ENCODE data around the gene MAPK8.

Gene MAPK8

GRCh38 chr10:48389272-48389671, 82.8 kb downstream of the MAPK8 start:
- DNase-seq: no peak

GRCh38 chr10:48389846-48390557, 83.5 kb downstream of the MAPK8 start:
- DNase-seq: no peak

- DNase-seq: no peak
Observed at GRCh38 chr10:48390558-48390871, 84.0 kb downstream of the MAPK8 start.

GRCh38 chr10:48390933-48391845, 84.7 kb downstream of the MAPK8 start:
- DNase-seq: no peak

GRCh38 chr10:48391994-48392393, 85.5 kb downstream of the MAPK8 start:
- no peak for DNase-seq

- no peak for DNase-seq
Observed at GRCh38 chr10:48398261-48398660, 91.8 kb downstream of the MAPK8 start.

- no peak for DNase-seq
Observed at GRCh38 chr10:48399056-48399541, 92.6 kb downstream of the MAPK8 start.

- DNase-seq: no peak
Observed at GRCh38 chr10:48399551-48399950, 93.1 kb downstream of the MAPK8 start.

GRCh38 chr10:48400129-48400849, 93.8 kb downstream of the MAPK8 start:
- no peak for DNase-seq

- no peak for DNase-seq
Observed at GRCh38 chr10:48400850-48401220, 94.4 kb downstream of the MAPK8 start.

- no peak for DNase-seq
Observed at GRCh38 chr10:48404646-48405045, 98.2 kb downstream of the MAPK8 start.

- no peak for DNase-seq
Observed at GRCh38 chr10:48406204-48406603, 99.7 kb downstream of the MAPK8 start.

- no peak for DNase-seq
Observed at GRCh38 chr10:48406658-48407057, 100.2 kb downstream of the MAPK8 start.

GRCh38 chr10:48410503-48410902, 104.0 kb downstream of the MAPK8 start:
- DNase-seq: no peak

- no peak for DNase-seq
Observed at GRCh38 chr10:48411510-48411909, 105.0 kb downstream of the MAPK8 start.

GRCh38 chr10:48412081-48412480, 105.6 kb downstream of the MAPK8 start:
- no peak for DNase-seq

GRCh38 chr10:48412933-48413332, 106.5 kb downstream of the MAPK8 start:
- DNase-seq: no peak

GRCh38 chr10:48414160-48414559, 107.7 kb downstream of the MAPK8 start:
- no peak for DNase-seq

- no peak for DNase-seq
Observed at GRCh38 chr10:48414778-48415177, 108.3 kb downstream of the MAPK8 start.

- no peak for DNase-seq
Observed at GRCh38 chr10:48416584-48417232, 110.2 kb downstream of the MAPK8 start.

- no peak for DNase-seq
Observed at GRCh38 chr10:48417374-48417773, 110.9 kb downstream of the MAPK8 start.

GRCh38 chr10:48418189-48418788, 111.8 kb downstream of the MAPK8 start:
- no peak for DNase-seq

GRCh38 chr10:48419714-48420113, 113.2 kb downstream of the MAPK8 start:
- no peak for DNase-seq
